IPS DF 19.7 (cell line): ENCODE measurements around the gene EIF2B1.

Source experiments
- DNase-seq: peaks from one replicate; pipeline ENCODE4 v3.0.0-alpha.2; 2013; ENCODE audit warnings: low read depth, low spot score

Gene EIF2B1

GRCh38 chr12:123633379-123634141 lies at the start of gene EIF2B1, which contains the start of gene GTF2H3:
EIF2B1 (minus strand) TSS chr12:123633686; CDS start chr12:123633557, 129 bp downstream.
GTF2H3 (plus strand) TSS chr12:123633829; CDS start chr12:123633860, 31 bp downstream.
- DNase-seq: peak; percentile 92

- no peak for DNase-seq
Measured at GRCh38 chr12:123681605-123682004, 48.1 kb upstream of the EIF2B1 start.

- DNase-seq: no peak
Measured at GRCh38 chr12:123678981-123679380, 45.5 kb upstream of the EIF2B1 start.

- no peak for DNase-seq
Measured at GRCh38 chr12:123676616-123677320, 43.3 kb upstream of the EIF2B1 start.

- DNase-seq: no peak
Measured at GRCh38 chr12:123675436-123675835, 42.0 kb upstream of the EIF2B1 start.

- DNase-seq: no peak
Measured at GRCh38 chr12:123671876-123672275, 38.4 kb upstream of the EIF2B1 start.

- DNase-seq: peak; percentile 68
Measured at GRCh38 chr12:123670882-123671728, 37.6 kb upstream of the EIF2B1 start, which contains the start of gene TCTN2. TCTN2 (plus strand) TSS chr12:123671113; CDS start chr12:123671241, 128 bp downstream.

GRCh38 chr12:123667771-123668170 lies 34.3 kb upstream of the EIF2B1 start:
- no peak for DNase-seq

- DNase-seq: no peak
Measured at GRCh38 chr12:123659996-123660727, 26.7 kb upstream of the EIF2B1 start.

- no peak for DNase-seq
Measured at GRCh38 chr12:123657211-123657610, 23.7 kb upstream of the EIF2B1 start.

GRCh38 chr12:123656392-123656791 lies 22.9 kb upstream of the EIF2B1 start:
- no peak for DNase-seq

GRCh38 chr12:123655420-123655819 lies 21.9 kb upstream of the EIF2B1 start:
- DNase-seq: no peak

- DNase-seq: no peak
Measured at GRCh38 chr12:123654129-123654701, 20.7 kb upstream of the EIF2B1 start.

- DNase-seq: no peak
Measured at GRCh38 chr12:123648401-123648800, 14.9 kb upstream of the EIF2B1 start.

GRCh38 chr12:123645878-123646277 lies 12.4 kb upstream of the EIF2B1 start:
- DNase-seq: no peak

- DNase-seq: no peak
Measured at GRCh38 chr12:123645380-123645779, 11.9 kb upstream of the EIF2B1 start.

GRCh38 chr12:123643911-123644310 lies 10.4 kb upstream of the EIF2B1 start:
- DNase-seq: no peak

- DNase-seq: no peak
Measured at GRCh38 chr12:123634142-123634561, 666 bp upstream of the EIF2B1 start.

- no peak for DNase-seq
Measured at GRCh38 chr12:123621619-123622530, 11.6 kb downstream of the EIF2B1 start.

GRCh38 chr12:123621101-123621500 lies 12.4 kb downstream of the EIF2B1 start:
- DNase-seq: no peak
